Measurements from ENCODE around the gene CD200.

The CD200 gene

GRCh38 chr3:112333381-112334317, 693 bp downstream of the CD200 start:
- DNase-seq (ENCODE audit: low read depth) = no peak

- no peak for DNase-seq (ENCODE audit: low read depth)
Observed at GRCh38 chr3:112334691-112335433, 1.9 kb downstream of the CD200 start.

GRCh38 chr3:112335434-112335781, 2.5 kb downstream of the CD200 start:
- DNase-seq (ENCODE audit: low read depth) = no peak

- no peak for DNase-seq (ENCODE audit: low read depth)
Observed at GRCh38 chr3:112338021-112338726, 5.2 kb downstream of the CD200 start.

- DNase-seq (ENCODE audit: low read depth) = no peak
Observed at GRCh38 chr3:112338727-112339056, 5.7 kb downstream of the CD200 start.

- no peak for DNase-seq (ENCODE audit: low read depth)
Observed at GRCh38 chr3:112339134-112339533, 6.2 kb downstream of the CD200 start.

- DNase-seq (ENCODE audit: low read depth) = no peak
Observed at GRCh38 chr3:112339609-112340008, 6.7 kb downstream of the CD200 start.

- DNase-seq (ENCODE audit: low read depth) = no peak
Observed at GRCh38 chr3:112341386-112341785, 8.4 kb downstream of the CD200 start.

- DNase-seq (ENCODE audit: low read depth) = no peak
Observed at GRCh38 chr3:112345681-112346080, 12.7 kb downstream of the CD200 start.

GRCh38 chr3:112346491-112347122, 13.7 kb downstream of the CD200 start:
- no peak for DNase-seq (ENCODE audit: low read depth)

- no peak for DNase-seq (ENCODE audit: low read depth)
Observed at GRCh38 chr3:112348943-112349342, 16.0 kb downstream of the CD200 start.

- no peak for DNase-seq (ENCODE audit: low read depth)
Observed at GRCh38 chr3:112349557-112349956, 16.6 kb downstream of the CD200 start.

- no peak for DNase-seq (ENCODE audit: low read depth)
Observed at GRCh38 chr3:112350018-112350810, 17.3 kb downstream of the CD200 start.

- no peak for DNase-seq (ENCODE audit: low read depth)
Observed at GRCh38 chr3:112351036-112351435, 18.1 kb downstream of the CD200 start.

GRCh38 chr3:112351823-112352222, 18.9 kb downstream of the CD200 start:
- no peak for DNase-seq (ENCODE audit: low read depth)

- no peak for DNase-seq (ENCODE audit: low read depth)
Observed at GRCh38 chr3:112352720-112353119, 19.8 kb downstream of the CD200 start.

GRCh38 chr3:112353365-112353764, 20.4 kb downstream of the CD200 start:
- DNase-seq (ENCODE audit: low read depth) = no peak

- no peak for DNase-seq (ENCODE audit: low read depth)
Observed at GRCh38 chr3:112354642-112355306, 21.8 kb downstream of the CD200 start.

GRCh38 chr3:112355307-112355687, 22.3 kb downstream of the CD200 start:
- DNase-seq (ENCODE audit: low read depth) = no peak

- no peak for DNase-seq (ENCODE audit: low read depth)
Observed at GRCh38 chr3:112357930-112358780, 25.2 kb downstream of the CD200 start.
